GM15510 (cell line): ENCODE data around the gene ASB2.

ENCODE experiments used
- POLR2A ChIP-seq: IDR thresholded peaks from 3 replicates; pipeline ENCODE4 v1.6.1; 2011; ENCODE audit warnings: borderline replicate concordance; ENCODE audit not compliant: insufficient read length; ENCODE audit errors: extremely low read depth

Gene ASB2

DNA sequence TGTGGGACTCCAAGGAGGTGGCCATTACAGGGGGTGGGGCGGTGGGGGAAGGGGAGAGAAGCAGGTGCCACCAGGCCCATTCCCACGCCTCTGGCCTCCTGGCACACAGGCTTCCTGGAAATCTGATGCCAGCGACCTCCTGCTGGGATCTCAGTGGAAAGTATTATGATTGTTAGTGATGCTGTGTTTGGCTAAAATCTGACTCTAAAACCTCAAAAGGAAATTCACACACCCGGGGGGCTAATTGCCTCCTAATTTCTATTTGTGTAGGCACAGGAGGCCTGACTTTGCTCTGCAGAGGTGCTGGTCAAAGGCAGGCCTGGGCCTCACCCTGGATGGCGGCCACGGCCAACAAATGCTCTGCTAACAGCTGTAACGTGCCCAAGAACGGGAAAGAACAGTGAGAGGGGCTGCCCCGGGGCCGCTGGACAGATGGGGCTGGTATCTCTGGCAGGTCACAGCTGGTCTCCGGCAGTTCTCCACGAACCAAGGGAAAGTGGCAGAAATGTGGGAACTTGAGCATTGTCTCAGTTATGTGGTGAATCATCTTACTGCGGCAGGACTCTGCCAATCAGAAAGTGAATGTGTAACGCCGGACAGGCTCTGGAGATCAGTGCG lies 35.0 kb downstream of the ASB2 start:
- no peak for TF ChIP-seq POLR2A

DNA sequence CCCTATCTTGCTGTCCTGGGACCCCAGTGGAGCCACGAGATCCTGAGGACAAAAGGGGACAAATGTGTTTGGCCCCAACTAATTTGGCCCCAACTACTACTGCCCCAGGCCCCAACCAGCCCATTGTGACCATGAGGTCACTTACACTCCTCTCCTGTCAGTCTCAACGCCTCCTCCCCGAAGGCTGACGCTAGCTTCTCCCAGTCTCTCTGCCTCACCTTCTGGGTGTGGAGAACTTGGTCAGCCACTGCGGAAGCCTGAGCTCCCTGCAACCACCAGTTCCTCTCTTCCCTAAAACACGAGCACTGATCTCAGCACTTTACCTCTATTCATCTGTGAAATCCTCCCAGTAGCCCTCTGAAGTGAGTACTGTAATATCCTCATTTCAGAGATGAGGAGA lies 35.9 kb downstream of the ASB2 start:
- TF ChIP-seq POLR2A = no peak

GRCh38 chr14:93939304-93940229 lies 36.8 kb downstream of the ASB2 start:
- TF ChIP-seq POLR2A = no peak

DNA sequence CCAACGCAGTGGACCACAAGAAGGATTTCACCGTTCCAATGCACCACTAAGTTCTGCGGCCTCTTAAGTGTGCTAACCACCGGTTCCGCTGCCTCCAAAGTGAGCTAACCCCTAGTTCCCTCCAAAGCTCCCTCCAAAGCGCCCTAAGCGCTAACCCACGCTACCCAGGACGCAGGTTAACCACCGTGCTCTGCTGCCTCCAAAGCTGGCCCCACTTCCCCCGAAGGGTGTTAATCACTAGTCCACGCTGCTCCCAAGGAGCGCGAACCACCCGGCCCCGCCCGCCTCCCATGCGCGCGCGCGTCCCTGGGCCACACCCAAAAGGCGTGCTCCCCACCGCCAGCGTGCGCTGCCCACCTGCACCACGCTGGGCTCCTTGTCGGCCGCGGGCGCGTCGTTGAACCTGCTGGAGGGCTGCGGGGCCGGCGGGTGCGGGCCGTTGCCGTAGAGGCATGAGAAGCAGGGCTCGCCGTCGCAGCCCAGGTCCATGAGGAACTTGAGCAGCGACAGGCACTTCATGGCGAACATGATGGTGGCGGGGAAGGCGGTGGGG lies 37.5 kb downstream of the ASB2 start:
- TF ChIP-seq POLR2A = no peak

GRCh38 chr14:93937519-93937918 lies 38.9 kb downstream of the ASB2 start:
- TF ChIP-seq POLR2A = no peak

DNA sequence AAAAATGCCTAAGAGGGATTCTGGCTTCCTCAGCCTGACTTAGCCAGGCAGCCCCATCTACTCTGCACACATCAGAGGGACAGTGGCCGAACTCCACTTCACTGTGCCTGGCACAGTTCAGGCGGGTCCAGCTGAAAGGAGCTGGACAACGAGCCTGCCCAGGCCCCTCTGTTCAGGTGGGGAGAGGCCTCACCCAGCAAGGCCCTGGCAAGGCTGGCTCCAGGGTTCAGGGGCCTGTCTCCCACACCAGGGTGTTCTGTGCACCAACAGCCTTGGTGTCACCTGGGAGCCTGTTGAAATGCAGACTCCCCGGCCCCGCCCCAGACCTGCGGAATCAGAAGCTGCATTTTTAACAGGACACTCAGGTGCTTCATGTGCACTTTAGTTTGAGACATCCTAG lies 39.4 kb downstream of the ASB2 start:
- TF ChIP-seq POLR2A = no peak

GRCh38 chr14:93936245-93936644 lies 40.1 kb downstream of the ASB2 start:
- TF ChIP-seq POLR2A = no peak

GRCh38 chr14:93935213-93935612 lies 41.2 kb downstream of the ASB2 start:
- TF ChIP-seq POLR2A = no peak

- no peak for TF ChIP-seq POLR2A
Observed at GRCh38 chr14:93932642-93933041, 43.7 kb downstream of the ASB2 start.

GRCh38 chr14:93930989-93931307 lies 45.4 kb downstream of the ASB2 start:
- TF ChIP-seq POLR2A = no peak

- no peak for TF ChIP-seq POLR2A
Observed at GRCh38 chr14:93930296-93930988, 45.9 kb downstream of the ASB2 start.

- no peak for TF ChIP-seq POLR2A
Observed at GRCh38 chr14:93929657-93930056, 46.7 kb downstream of the ASB2 start.

DNA sequence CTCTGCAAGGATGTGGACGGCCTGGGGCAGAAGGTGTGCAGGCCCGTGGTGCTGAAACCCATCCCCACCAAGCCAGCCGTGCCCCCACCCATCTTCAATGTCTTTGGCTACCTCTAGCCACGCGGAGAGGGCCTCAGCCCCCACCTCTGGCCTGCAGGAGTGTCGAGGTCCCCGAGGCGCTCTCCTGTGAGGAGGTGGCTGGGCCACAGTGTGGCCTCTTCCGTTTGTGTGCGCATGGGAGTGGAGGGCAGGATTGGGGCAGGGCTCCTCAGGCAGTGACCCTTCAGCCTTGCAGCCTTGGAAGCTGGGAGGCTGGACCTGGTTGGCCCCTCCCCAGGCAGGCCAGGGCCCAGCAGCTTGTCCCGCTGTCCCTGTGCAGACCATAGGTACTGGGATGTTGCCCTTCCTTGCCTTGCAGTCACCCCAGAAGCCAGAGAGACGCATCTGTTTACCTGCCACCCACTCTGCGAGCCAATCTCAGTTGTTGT lies 47.3 kb downstream of the ASB2 start:
- TF ChIP-seq POLR2A = no peak

- no peak for TF ChIP-seq POLR2A
Observed at GRCh38 chr14:93928184-93929047, 48.0 kb downstream of the ASB2 start.
